GM12878 (cell line): ENCODE data around the gene PCK1.

Source experiments
- CREM ChIP-seq: IDR thresholded peaks from 2 replicates; pipeline ENCODE4 v1.6.1; 2014; ENCODE audit warnings: antibody characterized with exemption, low read depth
- ELK1 ChIP-seq: IDR thresholded peaks from 2 replicates; pipeline ENCODE4 v1.6.1; 2012; ENCODE audit warnings: low read depth, low read length, improper control_type of control experiment
- EZH2 ChIP-seq: IDR thresholded peaks from 2 replicates; pipeline ENCODE4 v1.6.1; 2012; ENCODE audit warnings: low read depth, mild to moderate bottlenecking, control low read depth, inconsistent platforms, low read length, borderline replicate concordance; ENCODE audit not compliant: control insufficient read depth
- IRF3 ChIP-seq: fragments of 450-650 bp; IDR thresholded peaks from 2 replicates; pipeline ENCODE4 v1.6.1; 2014; ENCODE audit warnings: mild to moderate bottlenecking
- NR2C2 ChIP-seq: IDR thresholded peaks from 2 replicates; pipeline ENCODE4 v1.6.1; 2011; ENCODE audit warnings: borderline replicate concordance, low read depth; ENCODE audit not compliant: control insufficient read depth, insufficient read length
- ZNF274 ChIP-seq: IDR thresholded peaks from one replicate; pipeline ENCODE4 v1.8.0; 2011; ENCODE audit not compliant: insufficient read length, insufficient read depth
- TF ChIP-seq, protein P1 (sequence below): IDR thresholded peaks from 2 replicates; pipeline ENCODE4 v1.6.1; 2011; ENCODE audit warnings: mild to moderate bottlenecking, low read depth, low read length, moderate library complexity; ENCODE audit not compliant: insufficient replicate concordance
- TF ChIP-seq, protein P2 (sequence below), 3 experiments: IDR thresholded peaks in 2 of 3; conservative IDR thresholded peaks in 1 of 3; 2 replicates each; pipeline ENCODE4 v1.5.1; 2011; ENCODE audit warnings: low read depth in 3 of 3, low read length in 3 of 3, mild to moderate bottlenecking in 3 of 3, control low read depth in 2 of 3, moderate library complexity in 2 of 3, inconsistent platforms in 1 of 3, mixed read lengths in 1 of 3; ENCODE audit not compliant: control insufficient read depth in 2 of 3, insufficient read depth in 1 of 3; ENCODE audit errors: extremely low read depth in 1 of 3

DNA sequence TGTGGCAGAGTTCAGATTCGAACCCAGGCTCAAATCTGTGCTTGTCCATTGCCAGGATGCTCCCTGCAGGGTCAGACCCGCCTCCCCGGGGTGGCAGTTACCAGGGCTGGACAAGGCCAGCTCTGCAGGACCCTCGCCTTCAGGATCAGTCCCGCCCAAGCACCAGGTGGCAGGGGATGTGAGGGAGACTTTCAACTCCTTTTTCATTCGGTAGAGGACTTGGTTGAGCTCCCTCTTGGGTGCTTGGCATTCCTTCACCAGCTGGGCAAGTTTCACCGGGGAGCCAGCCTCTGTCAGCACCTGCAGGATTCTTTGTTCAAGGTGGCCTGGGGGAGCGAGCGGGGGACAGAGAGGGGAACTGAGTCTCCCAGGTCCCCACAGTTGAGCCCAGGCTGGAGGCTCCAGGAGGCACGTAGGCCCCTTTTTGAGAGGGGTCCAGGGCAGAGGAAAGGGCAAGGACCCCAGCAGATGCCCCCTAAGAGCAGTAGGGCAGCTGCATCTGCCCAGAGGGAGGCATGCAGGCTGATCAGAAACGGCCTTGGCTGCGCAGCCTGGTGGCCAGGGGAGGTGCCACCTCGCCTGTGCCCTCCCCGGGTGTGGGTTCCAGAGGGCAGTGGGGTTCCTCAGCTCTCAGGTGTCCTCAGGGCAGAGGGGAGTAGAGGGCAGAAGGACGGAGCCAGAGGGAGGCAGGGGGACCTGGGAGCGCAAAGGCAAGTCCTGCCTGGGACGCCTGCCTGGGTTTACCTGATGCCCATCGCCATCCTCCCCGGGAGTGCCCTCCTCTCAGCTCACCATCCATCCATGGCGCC lies 55.4 kb downstream of the PCK1 start:
- no peak for TF ChIP-seq ELK1
- TF ChIP-seq, protein P1, sequence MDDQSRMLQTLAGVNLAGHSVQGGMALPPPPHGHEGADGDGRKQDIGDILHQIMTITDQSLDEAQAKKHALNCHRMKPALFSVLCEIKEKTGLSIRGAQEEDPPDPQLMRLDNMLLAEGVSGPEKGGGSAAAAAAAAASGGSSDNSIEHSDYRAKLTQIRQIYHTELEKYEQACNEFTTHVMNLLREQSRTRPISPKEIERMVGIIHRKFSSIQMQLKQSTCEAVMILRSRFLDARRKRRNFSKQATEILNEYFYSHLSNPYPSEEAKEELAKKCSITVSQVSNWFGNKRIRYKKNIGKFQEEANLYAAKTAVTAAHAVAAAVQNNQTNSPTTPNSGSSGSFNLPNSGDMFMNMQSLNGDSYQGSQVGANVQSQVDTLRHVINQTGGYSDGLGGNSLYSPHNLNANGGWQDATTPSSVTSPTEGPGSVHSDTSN, result no peak
- TF ChIP-seq ZNF274, result no peak
- TF ChIP-seq CREM, result no peak
- TF ChIP-seq, protein P2, sequence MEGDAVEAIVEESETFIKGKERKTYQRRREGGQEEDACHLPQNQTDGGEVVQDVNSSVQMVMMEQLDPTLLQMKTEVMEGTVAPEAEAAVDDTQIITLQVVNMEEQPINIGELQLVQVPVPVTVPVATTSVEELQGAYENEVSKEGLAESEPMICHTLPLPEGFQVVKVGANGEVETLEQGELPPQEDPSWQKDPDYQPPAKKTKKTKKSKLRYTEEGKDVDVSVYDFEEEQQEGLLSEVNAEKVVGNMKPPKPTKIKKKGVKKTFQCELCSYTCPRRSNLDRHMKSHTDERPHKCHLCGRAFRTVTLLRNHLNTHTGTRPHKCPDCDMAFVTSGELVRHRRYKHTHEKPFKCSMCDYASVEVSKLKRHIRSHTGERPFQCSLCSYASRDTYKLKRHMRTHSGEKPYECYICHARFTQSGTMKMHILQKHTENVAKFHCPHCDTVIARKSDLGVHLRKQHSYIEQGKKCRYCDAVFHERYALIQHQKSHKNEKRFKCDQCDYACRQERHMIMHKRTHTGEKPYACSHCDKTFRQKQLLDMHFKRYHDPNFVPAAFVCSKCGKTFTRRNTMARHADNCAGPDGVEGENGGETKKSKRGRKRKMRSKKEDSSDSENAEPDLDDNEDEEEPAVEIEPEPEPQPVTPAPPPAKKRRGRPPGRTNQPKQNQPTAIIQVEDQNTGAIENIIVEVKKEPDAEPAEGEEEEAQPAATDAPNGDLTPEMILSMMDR (IDR thresholded peaks at IDR 0.05 in 2 of 3, conservative IDR thresholded peaks at IDR 0.05 in 1 of 3; ENCODE audit: control insufficient read depth in 2 of 3, extremely low read depth in 1 of 3, insufficient read depth in 1 of 3, low read depth in 3 of 3, low read length in 3 of 3), result no peak
- TF ChIP-seq IRF3, result no peak
- no peak for TF ChIP-seq NR2C2
- no peak for TF ChIP-seq EZH2
